SKM-1 (cell line): ENCODE measurements around the gene AFF3.
"Not testable (repeated sequence)": the region's sequence is repeated elsewhere in the genome, so short reads cannot be mapped to it uniquely, and the experiment has no call there.

ENCODE experiments used
- DNase-seq: peaks from one replicate; lab custom pipeline; 2025; ENCODE audit not compliant: unreplicated experiment; lab: John Stamatoyannopoulos, UW

Gene AFF3

GRCh38 chr2:99520813-99521212, 621.6 kb downstream of the AFF3 start:
- no peak for DNase-seq

GRCh38 chr2:99520195-99520594, 622.2 kb downstream of the AFF3 start:
- DNase-seq: no peak

DNA sequence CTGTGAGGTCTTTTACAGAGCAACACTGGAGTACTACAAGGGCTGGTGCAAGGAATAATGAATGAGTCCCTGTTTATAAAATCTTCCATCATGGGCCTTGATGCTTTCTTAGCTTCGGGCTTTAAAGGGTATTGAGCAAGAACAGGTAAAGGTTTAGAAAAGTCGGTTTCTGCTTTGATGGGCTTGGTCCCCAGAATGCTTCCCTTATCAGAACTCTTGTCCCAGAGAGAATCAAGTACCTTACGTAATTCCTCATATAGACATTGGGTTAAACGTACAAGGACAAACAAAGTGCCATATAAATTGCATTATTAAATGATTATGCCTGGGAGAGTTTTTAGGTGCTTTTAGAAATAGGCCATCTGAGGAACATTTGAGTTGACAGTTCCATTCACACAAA, 628.0 kb downstream of the AFF3 start:
- DNase-seq: no peak

DNA sequence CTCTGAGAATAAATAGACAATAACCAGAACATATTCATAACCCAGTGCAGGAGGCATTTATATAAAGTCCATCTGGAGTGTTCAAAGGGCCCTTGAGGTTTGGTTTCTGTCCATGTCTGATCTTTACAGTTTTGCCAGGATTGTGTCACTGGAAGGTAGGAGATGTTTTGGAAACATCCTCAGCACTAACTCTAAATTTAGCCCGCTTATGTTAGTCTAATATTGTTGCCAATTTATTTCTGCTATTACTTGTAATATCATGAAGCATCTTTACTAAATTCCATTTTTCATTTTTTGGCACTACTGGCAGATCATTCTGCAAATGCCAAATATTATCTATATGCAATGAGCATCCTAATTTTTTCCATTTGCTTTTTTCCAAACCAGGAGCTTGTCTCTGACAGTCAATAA, 630.2 kb downstream of the AFF3 start:
- DNase-seq: no peak

DNA sequence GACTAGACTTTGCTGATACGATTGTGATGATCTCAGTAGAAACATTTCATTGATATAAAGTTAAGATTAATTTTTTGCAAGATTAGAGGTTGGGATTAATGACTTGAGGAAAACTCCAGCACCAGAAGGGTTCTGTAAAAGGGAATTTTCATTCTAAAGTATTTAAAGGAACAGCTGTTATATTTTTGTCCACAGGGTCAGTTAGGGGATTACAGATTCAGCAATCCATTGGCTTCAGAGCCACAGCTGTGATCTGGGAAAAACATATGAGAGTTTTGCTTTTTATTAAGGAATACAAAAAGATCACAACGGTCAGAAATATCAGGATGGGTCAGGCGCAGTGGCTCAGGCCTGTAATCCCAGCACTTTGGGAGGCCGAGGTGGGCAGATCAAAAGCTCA, 633.0 kb downstream of the AFF3 start:
- no peak for DNase-seq

DNA sequence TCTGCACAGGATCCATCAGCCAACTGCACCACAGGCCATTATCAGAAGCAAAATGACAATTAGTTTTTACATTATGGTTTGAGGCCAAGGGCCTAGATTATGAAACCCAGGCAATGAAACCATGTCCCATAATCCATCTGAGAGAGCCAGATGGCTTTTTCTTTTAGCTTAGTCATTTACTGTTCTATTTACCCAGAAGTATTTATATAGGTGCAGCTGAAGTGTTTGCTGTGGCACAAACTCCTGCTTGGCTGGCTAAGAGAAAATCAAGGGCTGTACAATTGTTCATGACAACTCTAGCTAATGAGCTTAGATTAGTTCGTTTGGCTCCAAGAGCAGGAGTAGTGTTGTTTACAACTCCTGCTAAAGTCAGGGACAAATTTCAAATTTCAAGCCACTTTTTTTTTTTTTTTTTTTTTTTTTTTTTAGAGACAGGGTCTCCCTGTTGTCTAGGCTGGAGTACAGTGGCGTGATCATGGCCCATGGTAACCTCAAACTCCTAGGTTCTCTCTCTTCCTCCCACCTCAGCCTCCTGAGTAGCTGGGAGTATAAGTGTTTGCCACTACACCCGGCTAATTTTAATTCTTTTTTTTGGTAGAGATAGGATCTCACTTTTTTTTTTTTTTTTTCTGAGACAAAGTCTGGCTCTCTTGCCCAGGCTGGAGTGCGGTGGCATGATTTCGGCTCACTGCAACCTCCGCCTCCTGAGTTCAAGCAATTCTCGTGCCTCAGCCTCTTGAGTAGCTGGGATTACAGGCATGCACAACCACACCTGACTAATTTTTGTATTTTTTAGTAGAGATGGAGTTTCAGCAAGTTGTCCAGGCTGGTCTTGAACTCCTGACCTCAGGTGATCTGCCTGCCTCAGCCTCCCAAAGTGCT, 634.2 kb downstream of the AFF3 start:
- DNase-seq: no peak

DNA sequence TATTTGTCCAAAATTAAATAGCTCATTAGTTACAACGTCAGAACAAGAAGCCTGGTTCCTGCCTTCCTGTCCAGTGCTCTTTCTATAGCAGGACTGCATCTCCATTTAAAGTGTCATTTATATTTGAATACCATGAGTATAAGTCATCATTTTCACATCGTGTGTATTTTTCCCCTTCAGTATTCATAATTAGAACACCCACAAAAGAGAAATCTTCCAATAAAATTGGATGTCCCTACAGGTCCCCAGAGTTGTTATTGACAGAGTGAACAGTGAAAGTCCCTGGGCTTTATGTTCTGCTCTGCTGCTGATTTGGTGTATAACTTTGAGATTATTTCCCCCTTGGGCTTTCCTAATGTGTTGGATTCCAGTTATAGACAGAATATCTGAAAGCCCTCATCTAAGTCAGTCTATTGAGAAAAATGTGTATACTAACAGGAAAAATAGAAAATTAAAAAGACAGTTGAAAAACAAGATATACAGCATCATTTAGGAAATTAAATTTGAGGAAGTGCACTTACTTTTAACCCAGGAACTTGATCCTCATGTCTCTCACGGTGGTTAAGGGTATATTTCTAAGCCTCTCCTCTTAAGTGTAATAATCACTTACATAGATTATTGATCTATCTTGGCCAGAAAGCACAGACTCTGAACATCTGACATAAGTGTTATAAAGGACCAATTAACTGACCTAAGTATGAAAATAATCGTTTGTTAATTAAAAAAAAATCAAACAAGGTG, 637.4 kb downstream of the AFF3 start:
- no peak for DNase-seq

GRCh38 chr2:99503662-99504416, 638.6 kb downstream of the AFF3 start:
- DNase-seq: not testable (repeated sequence)

- no peak for DNase-seq
Measured at GRCh38 chr2:99496021-99496420, 646.4 kb downstream of the AFF3 start.
